Motor neuron (in vitro differentiated cells): ENCODE measurements around the gene CRYBA4. TPM values are rescaled to one million over a fixed set of nuclear protein-coding genes. Genes with fewer than 3 reads are reported as not detected.

Experiments
- ATAC-seq, 8 experiments: fragments of 200-7000 bp; cut with Tn5 transposase; replicated peaks in 6 of 8; 2 replicates each; pipeline ENCODE4 v1.8.0; 2021; ENCODE audit warnings: mild to moderate bottlenecking in 8 of 8, moderate library complexity in 8 of 8
- H3K27ac ChIP-seq, 2 donors: fragments of 250-450 bp; sonication (Bioruptor Pico); 2 replicates each; pipeline ENCODE4 v1.9.0; 2021; ENCODE audit warnings: antibody characterized with exemption in 2 of 2, mild to moderate bottlenecking in 2 of 2, moderate library complexity in 1 of 2
- H3K4me1 ChIP-seq, 2 donors: fragments of 250-450 bp; sonication (Bioruptor Pico); replicated peaks in 1 of 2; 2 replicates each; pipeline ENCODE4 v1.6.1; 2021; ENCODE audit warnings: antibody characterized with exemption in 2 of 2, mild to moderate bottlenecking in 2 of 2, moderate library complexity in 1 of 2
- H3K4me3 ChIP-seq, 5 donors: fragments of 250-450 bp; sonication (Bioruptor Pico); 2 replicates each; pipeline ENCODE4 v1.9.0; 2021; ENCODE audit warnings: antibody characterized with exemption in 5 of 5, mild to moderate bottlenecking in 5 of 5, moderate library complexity in 4 of 5
- WGBS, 10 experiments: fragments of 450-650 bp; shearing (Covaris generic); methylation state at CpG; one replicate each; pipeline ENCODE4 v1.0.0; 2022; 5-methylcytosine and 5-hydroxymethylcytosine counted together
- in situ Hi-C, 9 experiments: fragments of 400-800 bp; cut with MboI; loops; one replicate each; pipeline ENCODE4 v1.15.0; 2021; ENCODE audit warnings: low sequenced_read_pairs in 9 of 9, low pct_unique_long_range_greater_than_20kb in 2 of 9; ENCODE audit not compliant: unreplicated experiment in 9 of 9
- total RNA-seq, 8 experiments: library from RNA; unstranded; fragments of 300-600 nt; gene quantifications; 2 replicates each; pipeline versions ENCODE4 v1.2.3 to v1.2.4, GENCODE V29; 2022

The CRYBA4 gene
- total RNA-seq, 8 experiments from 2014 or later = 0.38 to 1.2 (median 0.49) TPM; not detected in 4

DNA sequence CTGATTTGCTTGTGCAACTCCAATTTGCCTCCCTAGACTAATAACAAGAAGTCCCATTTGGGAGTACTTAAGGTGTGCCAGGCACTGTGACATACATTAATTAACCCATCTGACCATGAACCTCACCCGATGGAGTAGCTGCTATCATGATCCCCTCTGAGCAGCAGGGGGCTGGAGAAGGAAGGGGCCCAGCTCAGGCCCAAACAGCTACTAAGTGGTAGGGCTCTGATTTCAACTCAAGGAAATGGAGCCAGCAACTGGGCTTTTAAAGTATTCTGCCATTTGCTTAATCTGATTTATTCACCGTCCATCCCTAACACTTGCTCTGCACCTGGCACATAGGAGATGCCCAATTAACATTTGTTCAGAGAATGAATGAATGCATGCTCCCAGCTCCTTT is 5.1 kb upstream of the CRYBA4 start:
- in situ Hi-C loops = loop anchor here in 1 of 9 experiments (25.0 kb wide), 1 partner anchor 229 kb away; no protein-coding TSS in a partner anchor
- WGBS, 10 experiments = 0 to 80% (median 25%) methylated on average over 1 to 2 of the region's 2 CpGs; no CpG with 5 or more reads in 4 of the 10 experiments
- H3K27ac ChIP-seq = no peak overlapping the region
- ATAC-seq = peak in 1 of 8 experiments; percentile 12
- peaks cover 9 to 16% of the 10 kb centered on the region in 2 donors for H3K4me1 ChIP-seq
- no peak overlapping the region for H3K4me3 ChIP-seq

DNA sequence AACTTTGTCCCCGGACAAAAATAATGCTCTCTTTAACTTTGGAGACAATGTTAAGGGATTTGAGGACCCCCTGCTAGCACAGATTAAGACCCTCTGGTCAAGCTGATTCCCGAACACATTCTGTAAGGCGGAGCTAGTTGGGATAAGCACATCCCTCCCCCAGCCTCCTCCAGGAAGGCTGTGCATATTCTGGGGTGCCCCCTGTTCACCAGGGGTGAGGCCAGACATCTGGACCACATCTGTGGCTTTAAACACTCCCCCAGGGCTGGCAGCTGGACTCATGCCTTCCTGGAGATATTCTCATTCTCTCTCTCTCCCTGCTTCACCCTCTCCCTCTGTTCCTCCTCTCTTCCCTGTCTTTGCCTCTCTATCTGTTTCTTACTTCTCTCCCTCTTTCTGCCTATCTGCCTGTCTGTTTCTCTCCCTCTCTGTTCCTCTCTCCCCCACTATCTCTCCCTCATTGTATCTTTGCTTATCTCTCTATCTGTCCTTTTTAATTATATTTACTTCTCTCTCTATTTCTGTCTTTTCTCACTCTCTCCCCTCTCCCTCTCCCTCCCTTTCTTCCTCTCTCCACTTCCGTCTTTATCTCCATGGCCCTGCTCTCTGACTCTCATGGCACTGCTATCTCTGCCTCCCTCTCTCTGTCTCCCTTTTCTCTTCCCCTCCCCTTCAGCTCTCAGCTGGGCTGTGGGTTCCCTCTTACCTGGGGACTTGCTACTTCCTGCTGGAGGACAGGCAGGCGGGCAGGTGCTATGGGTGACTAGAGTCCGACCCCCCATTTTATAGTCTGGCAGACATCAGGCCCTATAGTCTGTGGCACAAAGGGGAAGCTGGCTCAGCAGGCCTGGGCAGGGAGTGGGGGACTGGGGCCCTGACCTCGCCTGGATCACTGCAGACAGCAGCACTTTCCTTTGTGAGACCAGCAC is 4.2 kb upstream of the CRYBA4 start, which contains the start of gene CRYBB1:
Gene CRYBB1 (minus strand): TSS at position 757 of the 929 bp plus-strand sequence. CDS start 1,708 bp downstream, outside the sequence.
- Histone ChIP-seq H3K27ac (no peak within 1 kb of the TSS), H3K4me3 (no peak within 1 kb of the TSS), H3K4me1 (peaks cover 9 to 16% of the 10 kb centered on the region in 2 donors)
- WGBS, 10 experiments = 22 to 100% (median 59%) methylated on average over 1 to 6 of the region's 7 CpGs
- peak in 3 of 8 experiments; percentile 67 to 88 (median 88) for ATAC-seq
- in situ Hi-C loops = loop anchor here in 1 of 9 experiments (25.0 kb wide), 1 partner anchor 230 kb away; no protein-coding TSS in a partner anchor

DNA sequence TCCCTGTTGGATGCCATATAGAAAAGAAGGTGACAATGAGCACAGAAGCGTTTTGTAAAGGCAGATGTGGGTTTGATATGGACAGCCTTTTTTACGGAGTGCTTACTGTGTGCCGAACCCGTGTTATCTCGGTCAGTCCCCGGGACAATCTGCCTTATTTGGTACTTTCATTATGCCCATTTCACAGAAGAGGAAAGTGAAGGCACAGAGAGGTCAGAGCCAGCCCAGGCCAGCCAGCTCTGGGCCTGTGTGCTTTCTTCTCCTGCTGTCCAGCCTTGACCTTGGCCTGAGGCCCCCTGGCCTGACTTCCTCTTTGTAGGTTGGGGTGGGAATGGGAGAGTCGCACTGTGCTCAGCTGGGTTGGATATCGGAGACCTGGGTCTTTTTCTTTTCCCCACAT is 3.3 kb upstream of the CRYBA4 start:
- H3K27ac ChIP-seq = no peak overlapping the region
- in situ Hi-C loops = loop anchor here in 1 of 9 experiments (25.0 kb wide), 1 partner anchor 231 kb away; no protein-coding TSS in a partner anchor
- whole genome bisulfite sequencing, 10 experiments = 84 to 100% (median 90%) methylated on average over 2 to 6 of the region's 8 CpGs; no CpG with 5 or more reads in 6 of the 10 experiments
- ATAC-seq = no peak
- peaks cover 9 to 13% of the 10 kb centered on the region in 2 donors for H3K4me1 ChIP-seq
- H3K4me3 ChIP-seq = no peak overlapping the region

DNA sequence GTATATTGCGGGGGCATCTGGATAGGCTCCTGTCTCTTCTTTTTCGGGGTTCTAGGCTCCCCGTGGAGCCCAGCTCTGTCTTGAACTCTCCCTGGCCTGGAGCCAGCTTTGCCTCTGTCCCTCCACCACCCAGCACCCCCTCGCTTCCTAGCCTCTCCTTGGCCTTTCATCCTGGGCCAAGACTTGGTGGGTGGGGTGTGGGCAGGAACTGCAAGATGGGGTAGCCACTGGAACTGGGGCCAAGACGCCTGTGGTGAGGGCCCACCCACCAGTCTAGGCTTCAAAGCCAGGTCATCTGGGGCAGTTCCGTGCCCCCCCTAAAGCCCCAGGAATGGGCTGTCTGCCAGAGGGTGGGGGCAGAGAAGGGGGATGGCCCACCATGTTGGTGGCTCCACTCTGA is 2.3 kb upstream of the CRYBA4 start:
- no peak for ATAC-seq
- 0 to 67% (median 32%) methylated on average over 1 to 3 of the region's 6 CpGs; no CpG with 5 or more reads in 6 of the 10 experiments for WGBS, 10 experiments
- Histone ChIP-seq H3K4me1 (peaks cover under 1 to 3% of the 10 kb centered on the region in 2 donors), H3K4me3 (no peak overlapping the region), H3K27ac (no peak overlapping the region)
- in situ Hi-C loops = loop anchor here in 1 of 9 experiments (25.0 kb wide), 1 partner anchor 232 kb away; no protein-coding TSS in a partner anchor

GRCh38 chr22:26620197-26620596 is 1.6 kb upstream of the CRYBA4 start:
- no peak for ATAC-seq
- in situ Hi-C loops = loop anchor here in 1 of 9 experiments (25.0 kb wide), 1 partner anchor 233 kb away; no protein-coding TSS in a partner anchor
- Histone ChIP-seq H3K4me1 (no peaks in the 10 kb centered on the region), H3K27ac (no peak overlapping the region), H3K4me3 (no peak overlapping the region)
- 17 to 100% (median 86%) methylated on average over 1 to 2 of the region's 2 CpGs; no CpG with 5 or more reads in 1 of the 10 experiments for WGBS, 10 experiments

DNA sequence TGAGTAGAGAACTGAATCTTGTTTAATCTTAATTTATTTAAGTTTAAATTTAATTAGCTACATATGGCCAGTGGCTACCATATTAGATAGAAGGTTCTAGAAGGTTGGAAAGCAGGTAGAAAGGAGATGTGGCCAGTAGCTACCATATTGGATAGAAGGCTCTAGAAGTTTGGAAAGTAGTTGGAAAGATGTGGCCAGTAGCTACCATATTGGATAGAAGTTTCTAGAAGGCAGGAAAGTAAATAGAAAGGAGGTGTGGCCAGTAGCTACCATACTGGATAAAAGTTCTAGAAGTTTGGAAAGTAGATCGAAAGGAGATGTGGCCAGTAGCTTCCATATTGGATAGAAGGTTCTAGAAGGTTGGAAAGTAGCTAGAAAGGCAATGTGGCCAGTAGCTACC is 2.2 kb downstream of the CRYBA4 start:
- Histone ChIP-seq H3K4me3 (no peak overlapping the region), H3K27ac (no peak overlapping the region), H3K4me1 (no peaks in the 10 kb centered on the region)
- 20 to 92% (median 71%) methylated on average over 1 of the region's 1 CpG; no CpG with 5 or more reads in 3 of the 10 experiments for WGBS, 10 experiments
- ATAC-seq = no peak
- in situ Hi-C loops = loop anchor here in 1 of 9 experiments (25.0 kb wide), 1 partner anchor 237 kb away; no protein-coding TSS in a partner anchor

DNA sequence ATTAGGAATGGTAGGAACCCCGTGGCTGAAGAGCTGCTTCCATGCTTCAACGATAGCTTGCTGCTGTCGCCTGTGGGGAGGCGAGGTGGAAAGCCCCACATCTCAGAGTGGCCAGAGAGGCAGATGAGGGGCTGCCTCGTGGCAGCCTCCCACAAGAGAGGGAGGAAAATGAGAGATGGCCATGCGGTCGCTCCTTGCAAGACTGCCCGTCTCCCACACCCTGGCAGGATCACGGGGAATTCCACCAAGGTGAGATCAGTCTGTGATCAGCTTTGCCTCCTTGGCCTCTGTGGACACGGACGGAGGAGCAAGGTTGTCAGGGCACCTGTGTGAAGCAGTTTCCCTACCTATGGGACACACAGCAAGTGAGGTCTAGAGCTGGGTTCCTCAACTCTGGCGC is 3.0 kb downstream of the CRYBA4 start:
- no peak overlapping the region for H3K4me3 ChIP-seq
- in situ Hi-C loops = loop anchor here in 1 of 9 experiments (25.0 kb wide), 1 partner anchor 238 kb away; no protein-coding TSS in a partner anchor
- H3K4me1 ChIP-seq = no peaks in the 10 kb centered on the region
- no peak overlapping the region for H3K27ac ChIP-seq
- no peak for ATAC-seq
- WGBS, 10 experiments = 60 to 100% (median 80%) methylated on average over 1 to 11 of the region's 12 CpGs; no CpG with 5 or more reads in 5 of the 10 experiments

DNA sequence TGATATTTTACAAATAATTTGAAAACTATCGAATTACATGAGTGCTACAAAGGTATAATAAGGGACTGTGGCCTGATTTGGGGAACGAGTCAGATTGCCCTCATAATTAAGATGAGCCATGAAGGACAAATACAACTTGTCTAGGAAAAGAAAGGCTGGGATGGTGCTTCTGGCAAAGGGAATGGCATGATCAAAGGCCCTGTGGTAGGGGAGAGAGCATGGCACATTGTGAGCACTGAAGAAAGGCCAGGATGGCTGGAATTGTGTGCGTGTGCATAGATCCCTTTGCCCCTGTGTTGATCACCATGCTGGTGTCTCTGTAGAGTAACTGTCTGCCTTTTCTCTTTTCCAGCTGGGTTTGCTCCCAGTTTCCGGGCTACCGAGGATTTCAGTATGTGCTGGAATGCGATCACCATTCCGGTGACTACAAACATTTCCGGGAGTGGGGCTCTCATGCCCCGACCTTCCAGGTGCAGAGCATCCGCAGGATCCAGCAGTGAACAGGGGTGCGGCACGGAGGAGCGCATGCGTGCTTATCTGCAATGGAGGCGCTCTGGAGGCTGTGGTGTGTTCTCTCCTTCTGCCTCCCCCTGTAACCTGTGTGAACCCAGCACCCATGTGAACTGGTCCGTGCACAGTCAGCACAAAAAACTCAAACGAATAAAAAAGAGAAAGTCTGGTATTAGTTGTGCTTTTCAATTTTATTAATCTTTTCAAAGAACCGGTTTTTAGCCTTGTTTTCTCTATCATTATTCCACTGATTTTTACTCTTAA is 8.4 kb downstream of the CRYBA4 start:
- Histone ChIP-seq H3K4me3 (no peak overlapping the region), H3K4me1 (no peaks in the 10 kb centered on the region), H3K27ac (no peak overlapping the region)
- ATAC-seq = no peak
- in situ Hi-C loops = no loop called here
- WGBS, 10 experiments = 36 to 94% (median 86%) methylated on average over 4 to 18 of the region's 18 CpGs

DNA sequence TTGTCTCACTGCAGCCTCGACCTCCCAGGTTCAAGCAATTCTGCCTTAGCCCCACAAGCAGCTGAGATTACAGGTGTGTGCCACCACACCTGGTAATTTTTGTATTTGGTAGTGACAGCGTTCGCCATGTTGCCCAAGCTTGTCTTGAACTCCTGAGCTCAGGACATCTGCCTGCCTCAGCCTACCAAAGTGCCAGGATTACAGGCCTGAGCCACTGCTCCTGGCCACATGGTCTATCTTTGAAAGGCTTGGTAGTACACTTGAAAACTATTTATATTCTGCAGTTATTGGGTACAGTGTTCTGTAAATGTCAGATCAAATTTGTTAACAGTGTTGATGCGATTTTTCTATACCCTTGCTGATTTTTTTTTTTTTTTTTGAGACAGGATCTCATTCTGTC is 9.5 kb downstream of the CRYBA4 start:
- in situ Hi-C loops = no loop called here
- WGBS, 10 experiments = 28 to 100% (median 90%) methylated on average over 1 to 4 of the region's 4 CpGs; no CpG with 5 or more reads in 1 of the 10 experiments
- ATAC-seq = no peak
- H3K4me3 ChIP-seq = no peak overlapping the region
- no peaks in the 10 kb centered on the region for H3K4me1 ChIP-seq
- H3K27ac ChIP-seq = no peak overlapping the region

DNA sequence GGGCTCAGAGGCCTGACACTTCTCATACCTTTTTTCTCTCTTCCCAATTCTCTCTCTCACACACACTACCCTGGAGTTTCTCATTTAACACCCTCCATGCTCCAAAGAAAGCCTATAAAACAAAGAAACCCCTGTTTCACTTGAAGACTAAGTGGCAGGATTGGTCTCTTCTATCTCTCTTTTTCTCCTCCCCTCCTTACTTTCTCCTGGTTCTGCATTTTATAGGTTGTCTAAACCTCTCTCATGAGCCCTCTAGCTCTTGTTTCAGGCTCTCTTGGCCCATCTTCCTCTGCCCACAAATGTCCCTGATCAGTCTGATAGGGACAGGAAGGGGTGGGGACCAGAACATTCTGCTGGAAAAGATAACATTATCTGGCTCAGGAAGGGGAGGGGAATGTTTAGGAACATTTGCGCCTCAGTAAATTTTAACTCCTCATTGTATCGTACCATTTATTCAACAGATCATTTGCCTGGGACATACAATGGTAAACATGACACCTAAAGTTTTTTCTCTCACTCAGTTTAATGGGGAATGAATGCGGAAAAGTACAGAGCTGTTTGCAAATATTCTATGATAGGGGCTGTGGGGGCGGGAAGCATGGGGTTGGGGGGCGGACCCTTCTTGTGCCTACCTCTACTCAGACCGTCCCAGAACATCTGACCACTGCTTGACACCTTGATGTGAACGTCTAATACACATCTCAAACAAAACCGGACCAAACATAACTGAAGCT is 10.8 kb downstream of the CRYBA4 start:
- no peak for ATAC-seq
- Histone ChIP-seq H3K4me3 (no peak overlapping the region), H3K4me1 (no peaks in the 10 kb centered on the region), H3K27ac (no peak overlapping the region)
- in situ Hi-C loops = no loop called here
- 26 to 100% (median 74%) methylated on average over 1 to 6 of the region's 8 CpGs; no CpG with 5 or more reads in 2 of the 10 experiments for WGBS, 10 experiments

DNA sequence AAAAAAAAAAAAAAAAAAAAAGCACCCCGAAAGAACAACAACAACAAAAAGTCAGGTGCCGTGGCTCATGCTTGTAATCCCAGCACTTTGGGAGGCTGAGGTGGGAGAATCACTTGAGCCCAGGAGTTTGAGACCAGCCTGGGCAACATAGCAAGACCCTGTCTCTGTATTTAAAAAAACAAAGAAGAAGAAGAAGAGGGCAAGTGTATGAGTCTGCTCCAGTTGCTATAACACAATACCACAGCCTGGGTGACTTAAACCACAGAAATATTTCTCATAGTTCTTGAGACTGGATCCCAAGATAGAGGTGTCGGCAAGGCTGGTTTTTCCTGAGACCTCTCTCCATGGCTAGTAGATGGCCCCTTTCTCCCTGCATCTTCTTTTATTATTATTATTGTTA is 12.4 kb downstream of the CRYBA4 start:
- Histone ChIP-seq H3K4me1 (no peaks in the 10 kb centered on the region), H3K27ac (no peak overlapping the region), H3K4me3 (no peak overlapping the region)
- ATAC-seq = no peak
- in situ Hi-C loops = no loop called here
- 58 to 100% (median 90%) methylated on average over 1 to 3 of the region's 3 CpGs; no CpG with 5 or more reads in 1 of the 10 experiments for WGBS, 10 experiments

DNA sequence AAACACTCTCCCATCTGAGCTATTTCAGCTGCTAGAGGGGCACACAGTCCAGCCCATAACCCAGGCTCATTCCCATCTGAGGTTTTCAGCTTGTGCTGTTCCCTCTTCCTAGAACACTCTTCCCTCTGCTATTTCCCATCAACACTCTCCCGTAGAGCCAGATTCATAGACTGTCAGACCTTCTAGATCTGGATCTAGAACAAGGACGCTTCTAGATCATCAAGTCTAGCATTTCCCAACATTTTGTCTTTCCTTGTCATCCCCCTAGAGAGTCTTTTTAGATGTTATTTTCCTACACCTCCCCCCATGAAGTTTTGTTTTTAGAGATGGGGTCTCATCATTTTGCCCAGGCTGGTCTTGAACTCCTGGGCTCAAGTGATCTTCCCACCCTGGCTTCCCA is 13.4 kb downstream of the CRYBA4 start:
- Histone ChIP-seq H3K4me1 (no peaks in the 10 kb centered on the region), H3K27ac (no peak overlapping the region), H3K4me3 (no peak overlapping the region)
- 30 to 100% (median 80%) methylated on average over 1 to 2 of the region's 2 CpGs; no CpG with 5 or more reads in 3 of the 10 experiments for WGBS, 10 experiments
- in situ Hi-C loops = no loop called here
- no peak for ATAC-seq
